GM12878 (cell line): ENCODE data around the gene SCNN1A. TPM values are rescaled to one million over a fixed set of nuclear protein-coding genes. Genes with fewer than 3 reads are reported as not detected.

ENCODE experiments used
- ATAC-seq: fragments of 200-7000 bp; cut with Tn5 transposase; 3 replicates; pipeline ENCODE4 v1.9.1; 2020; ENCODE audit warnings: mild to moderate bottlenecking, moderate library complexity
- BruUV-seq: library from RNA; stranded (reverse); fragments of 400-500 nt; replicated peaks from 2 replicates; lab custom pipeline; 2021; lab: Mats Ljungman, UMichigan
- CTCF ChIA-PET: fragments of 300-600 bp; sonication (Branson Sonifier 250); formaldehyde crosslinking; extraction: SDS; loops from one replicate; lab custom pipeline; 2021; ENCODE audit warnings: inconsistent platforms; lab: Yijun Ruan, JAX
- POLR2A ChIA-PET: fragments of 350-600 bp; formaldehyde crosslinking; extraction: SDS; loops from one replicate; lab custom pipeline; 2021; ENCODE audit warnings: inconsistent platforms; lab: Charles Lee
- RAD21 ChIA-PET: fragments of 300-600 bp; sonication (Branson Sonifier 250); formaldehyde crosslinking; loops from one replicate; lab custom pipeline; 2023; ENCODE audit warnings: antibody characterized with exemption; ENCODE audit not compliant: unreplicated experiment; lab: Charles Lee
- SMC1A ChIA-PET: fragments of 300-600 bp; sonication (Branson Sonifier 250); formaldehyde crosslinking; loops from one replicate; lab custom pipeline; 2023; ENCODE audit not compliant: unreplicated experiment, uncharacterized antibody; lab: Charles Lee
- DNase-seq: peaks from one replicate; pipeline ENCODE4 v3.0.0-alpha.2; 2011; ENCODE audit warnings: low read depth, low spot score
- FAIRE-seq: peaks from 3 replicates; lab custom pipeline; 2011; peaks lifted over from hg19 to GRCh38; lab: Jason Lieb, UNC
- H2AFZ ChIP-seq: 2 replicates; pipeline ENCODE4 v1.6.0; 2011; ENCODE audit warnings: low read depth, low read length, control low read depth; ENCODE audit not compliant: control insufficient read depth
- H3K27ac ChIP-seq: 2 replicates; pipeline ENCODE4 v1.5.1; 2011; ENCODE audit warnings: control low read depth; ENCODE audit not compliant: control insufficient read depth, insufficient read depth
- H3K27me3 ChIP-seq, 2 experiments: replicated peaks in 1 of 2; 2 replicates each; pipeline versions ENCODE4 v1.6.0 to v1.6.1; 2011; ENCODE audit warnings: low read length in 1 of 2; ENCODE audit not compliant: control insufficient read depth in 2 of 2, insufficient read depth in 2 of 2
- H3K36me3 ChIP-seq, 2 experiments: 2 replicates each; pipeline ENCODE4 v1.5.1; 2011; ENCODE audit warnings: low read length in 1 of 2; ENCODE audit not compliant: control insufficient read depth in 2 of 2, insufficient read depth in 2 of 2
- H3K4me1 ChIP-seq: 2 replicates; pipeline ENCODE4 v1.6.1; 2011; ENCODE audit warnings: mild to moderate bottlenecking, low read length, moderate library complexity, mixed read lengths; ENCODE audit not compliant: control insufficient read depth, insufficient read depth
- H3K4me2 ChIP-seq: 2 replicates; pipeline ENCODE4 v1.6.0; 2011; ENCODE audit warnings: control low read depth; ENCODE audit not compliant: control insufficient read depth, insufficient read depth
- H3K4me3 ChIP-seq: fragments of 200-600 bp; sonication (generic); 2 replicates; pipeline ENCODE4 v1.5.1; 2016
- H3K79me2 ChIP-seq: 2 replicates; pipeline ENCODE4 v1.6.0; 2011; ENCODE audit warnings: low read length; ENCODE audit not compliant: control insufficient read depth, insufficient read depth
- H3K9ac ChIP-seq: 2 replicates; pipeline ENCODE4 v1.8.0; 2011; ENCODE audit warnings: low read length, control low read depth, mixed read lengths; ENCODE audit not compliant: control insufficient read depth, insufficient read depth
- H3K9me3 ChIP-seq: replicated peaks from 3 replicates; pipeline ENCODE4 v1.5.1; 2011; ENCODE audit warnings: mild to moderate bottlenecking, low read length; ENCODE audit not compliant: control insufficient read depth, insufficient read depth
- H4K20me1 ChIP-seq: 2 replicates; pipeline ENCODE4 v1.6.0; 2011; ENCODE audit not compliant: control insufficient read depth, insufficient read depth
- BCL11A ChIP-seq: IDR thresholded peaks from 2 replicates; pipeline ENCODE4 v1.6.1; 2011; ENCODE audit warnings: low read depth, low read length
- EED ChIP-seq: sonication (generic); IDR thresholded peaks from 2 replicates; pipeline ENCODE4 v1.6.1; 2016; ENCODE audit warnings: antibody characterized with exemption, low read depth
- EP300 ChIP-seq, 2 experiments: fragments of 150-350 bp in 1 of 2; IDR thresholded peaks; 2 replicates each; pipeline ENCODE4 v1.6.1; 2011 to 2012; ENCODE audit warnings: low read depth in 2 of 2, low read length in 2 of 2, borderline replicate concordance in 1 of 2, improper control_type of control experiment in 1 of 2, inconsistent platforms in 1 of 2; ENCODE audit not compliant: control insufficient read depth in 1 of 2
- HDAC6 ChIP-seq: fragments of 200-600 bp; sonication (generic); IDR thresholded peaks from one replicate; pipeline ENCODE4 v1.8.0; 2017; ENCODE audit warnings: antibody characterized with exemption; ENCODE audit not compliant: unreplicated experiment
- MYC ChIP-seq: IDR thresholded peaks from 2 replicates; pipeline ENCODE4 v1.6.1; 2011; ENCODE audit warnings: mild to moderate bottlenecking, low read length, moderate library complexity, inconsistent platforms; ENCODE audit not compliant: insufficient read depth, insufficient replicate concordance, insufficient read length, severe bottlenecking
- NFXL1 ChIP-seq: fragments of 450-650 bp; IDR thresholded peaks from 2 replicates; pipeline ENCODE4 v1.6.1; 2017; ENCODE audit warnings: antibody characterized with exemption, mild to moderate bottlenecking, borderline replicate concordance
- POLR2AphosphoS2 ChIP-seq: IDR thresholded peaks from 2 replicates; pipeline ENCODE4 v1.6.1; 2011; ENCODE audit warnings: low read depth, mild to moderate bottlenecking, low read length, improper control_type of control experiment, moderate library complexity
- POLR2AphosphoS5 ChIP-seq: IDR thresholded peaks from 2 replicates; pipeline ENCODE4 v1.6.1; 2011; ENCODE audit warnings: mild to moderate bottlenecking, low read length, inconsistent platforms
- SP1 ChIP-seq: IDR thresholded peaks from one replicate; pipeline ENCODE4 v1.6.1; 2011; ENCODE audit warnings: low read depth, low read length
- SPI1 ChIP-seq: IDR thresholded peaks from 2 replicates; pipeline ENCODE4 v1.6.1; 2011; ENCODE audit warnings: low read depth, mild to moderate bottlenecking, low read length, moderate library complexity, borderline replicate concordance; ENCODE audit not compliant: insufficient read depth
- TCF7 ChIP-seq: IDR thresholded peaks from 2 replicates; pipeline ENCODE4 v1.6.1; 2014; ENCODE audit warnings: antibody characterized with exemption, borderline replicate concordance
- WGBS: methylation state at CpG from one replicate; pipeline ENCODE4 v1.1.6; 2016; ENCODE audit warnings: low lambda C conversion rate; ENCODE audit not compliant: insufficient replicate concordance, insufficient coverage; ENCODE audit errors: missing lambda C conversion rate; 5-methylcytosine and 5-hydroxymethylcytosine counted together
- in situ Hi-C: fragments of 300-500 bp; cut with MboI; formaldehyde crosslinking; loops from 9 replicates; pipeline ENCODE4 v1.14.3; 2018; ENCODE audit warnings: mixed read lengths
- intact Hi-C: fragments of 100-400 bp; cut with micrococcal nuclease; formaldehyde crosslinking; loops from one replicate; pipeline ENCODE4 v1.14.2; 2022; ENCODE audit not compliant: unreplicated experiment
- polyA plus RNA-seq, 11 experiments: library from polyadenylated mRNA; depleted of rRNA in 4 of 11; unstranded in 6 of 11; stranded (reverse) in 5 of 11; fragments of >200 nt; fragmentation: Nextera tagmentation in 4 of 11; fragmentation: Illumina TruSeq in 1 of 11; extraction: Ambion mirVana in 4 of 11; extraction: Trizol in 1 of 11; gene quantifications; 1 replicate in 1 of 11; 2 replicates in 10 of 11; pipeline versions ENCODE4 v1.2.1 to v1.2.3, GENCODE V29; 2011 to 2016; ENCODE audit warnings: inconsistent platforms in 2 of 11, missing spikeins in 2 of 11, low read depth in 1 of 11
- total RNA-seq, 4 experiments: library from RNA; depleted of rRNA in 3 of 4; stranded (reverse); fragments of >200 nt in 3 of 4; fragmentation: Illumina TruSeq in 1 of 4; extraction: Trizol in 1 of 4; gene quantifications; 2 replicates each; pipeline versions ENCODE4 v1.2.1 to v1.2.3, GENCODE V29; 2013 to 2021
- TF ChIP-seq, protein P1 (sequence below): fragments of 450-650 bp; IDR thresholded peaks from 2 replicates; pipeline ENCODE4 v1.6.1; 2017; ENCODE audit warnings: mild to moderate bottlenecking
- TF ChIP-seq, protein P2 (sequence below): fragments of 450-650 bp; IDR thresholded peaks from 2 replicates; pipeline ENCODE4 v1.6.1; 2016; ENCODE audit warnings: mild to moderate bottlenecking
- TF ChIP-seq, protein P3 (sequence below): fragments of 450-650 bp; IDR thresholded peaks from 2 replicates; pipeline ENCODE4 v1.6.1; 2016; ENCODE audit warnings: mild to moderate bottlenecking
- TF ChIP-seq, protein P4 (sequence below): IDR thresholded peaks from 2 replicates; pipeline ENCODE4 v1.6.1; 2012; ENCODE audit warnings: low read length, inconsistent platforms

The SCNN1A gene
- total and polyA plus RNA-seq, 10 of the 15 experiments (the other 5 are each of a cell fraction or from before 2014, with no cell fraction given) = 0.14 to 0.69 TPM; not detected in 8

DNA sequence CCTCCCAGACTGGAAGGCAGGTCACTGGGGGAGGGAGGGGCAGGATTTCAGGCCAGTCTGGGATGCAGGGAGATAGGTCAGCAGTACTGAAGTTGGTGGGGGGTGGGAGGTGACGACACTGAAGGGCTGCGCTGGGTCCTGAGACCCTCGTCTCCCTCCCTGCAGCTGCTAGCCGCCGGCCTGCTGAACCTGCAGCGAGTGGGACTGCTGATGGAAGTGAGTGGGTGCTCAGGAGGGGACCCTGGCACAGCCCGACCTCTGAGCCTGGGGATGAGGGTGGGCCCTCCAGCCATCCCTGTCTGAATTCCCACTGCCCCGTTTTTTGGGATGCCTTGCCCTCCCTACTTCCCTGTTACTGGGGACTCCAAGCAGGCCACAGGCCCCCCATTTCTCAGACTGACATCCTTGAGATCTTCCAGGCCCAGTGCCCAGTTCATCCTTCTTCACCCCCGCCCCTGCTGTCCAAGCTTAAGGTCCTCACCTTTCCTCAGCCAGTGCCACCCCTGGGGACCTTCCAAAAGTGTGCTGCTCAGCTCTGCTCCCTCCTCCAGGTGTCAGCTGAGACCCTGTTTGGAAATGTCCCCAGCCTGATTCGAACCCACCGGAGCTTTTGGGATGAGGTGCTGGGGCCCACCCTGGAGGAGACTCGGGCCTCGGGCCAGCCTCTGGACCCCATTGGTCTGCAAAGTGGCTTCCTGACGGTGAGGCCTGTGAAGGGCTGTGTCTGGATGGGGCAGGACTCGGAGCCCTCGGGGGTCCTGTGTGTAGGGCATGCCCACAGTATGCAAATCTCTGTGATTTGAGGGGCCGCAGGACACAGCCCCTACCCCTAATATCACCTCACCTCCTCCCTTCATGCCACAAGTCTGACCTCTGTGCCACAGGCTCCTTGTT is 59.4 kb downstream of the SCNN1A start:
- ChIA-PET SMC1A (interaction anchor here (1.3 kb wide), 1 partner anchor 19 kb away, joined by 3 read pairs; no protein-coding TSS in a partner anchor), CTCF (interaction anchor here (0.9 to 1.3 kb wide), 2 partner anchors 10 to 17 kb away, joined by 3 to 4 read pairs; no protein-coding TSS in a partner anchor), RAD21 (interaction anchor here (1.0 to 1.4 kb wide), 2 partner anchors 20 to 30 kb away, joined by 3 to 4 read pairs; no protein-coding TSS in a partner anchor), POLR2A (interaction anchor here (0.8 to 0.9 kb wide), 3 partner anchors 9 to 177 kb away, joined by 3 read pairs; partner anchors contain the start of gene MRPL51)
- no peak for ATAC-seq
- no peak overlapping the region for H3K4me3 ChIP-seq
- no peaks in the 10 kb centered on the region for H3K27me3 ChIP-seq
- no TSS peak for BruUV-seq
- no peaks in the 10 kb centered on the region for H4K20me1 ChIP-seq
- no peak for FAIRE-seq
- no peak overlapping the region for H3K27ac ChIP-seq
- no peak overlapping the region for H3K4me2 ChIP-seq
- intact Hi-C loops = no loop called here
- in situ Hi-C loops = no loop called here
- no peak for DNase-seq
- H3K9me3 ChIP-seq = no peaks in the 10 kb centered on the region
- H3K36me3 ChIP-seq = no peaks in the 10 kb centered on the region
- H3K9ac ChIP-seq = no peak overlapping the region
- no peaks in the 10 kb centered on the region for H3K79me2 ChIP-seq
- peaks cover 32% of the 10 kb centered on the region for H3K4me1 ChIP-seq
- 54% methylated on average over 17 of the region's 17 CpGs for WGBS
- no peak overlapping the region for H2AFZ ChIP-seq
- TF ChIP-seq, protein P1, sequence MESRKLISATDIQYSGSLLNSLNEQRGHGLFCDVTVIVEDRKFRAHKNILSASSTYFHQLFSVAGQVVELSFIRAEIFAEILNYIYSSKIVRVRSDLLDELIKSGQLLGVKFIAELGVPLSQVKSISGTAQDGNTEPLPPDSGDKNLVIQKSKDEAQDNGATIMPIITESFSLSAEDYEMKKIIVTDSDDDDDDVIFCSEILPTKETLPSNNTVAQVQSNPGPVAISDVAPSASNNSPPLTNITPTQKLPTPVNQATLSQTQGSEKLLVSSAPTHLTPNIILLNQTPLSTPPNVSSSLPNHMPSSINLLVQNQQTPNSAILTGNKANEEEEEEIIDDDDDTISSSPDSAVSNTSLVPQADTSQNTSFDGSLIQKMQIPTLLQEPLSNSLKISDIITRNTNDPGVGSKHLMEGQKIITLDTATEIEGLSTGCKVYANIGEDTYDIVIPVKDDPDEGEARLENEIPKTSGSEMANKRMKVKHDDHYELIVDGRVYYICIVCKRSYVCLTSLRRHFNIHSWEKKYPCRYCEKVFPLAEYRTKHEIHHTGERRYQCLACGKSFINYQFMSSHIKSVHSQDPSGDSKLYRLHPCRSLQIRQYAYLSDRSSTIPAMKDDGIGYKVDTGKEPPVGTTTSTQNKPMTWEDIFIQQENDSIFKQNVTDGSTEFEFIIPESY = no peak
- TF ChIP-seq SPI1 (no peak), POLR2AphosphoS2 (no peak), SP1 (no peak), TCF7 (no peak), EP300 (IDR thresholded peaks at IDR 0.05; ENCODE audit: borderline replicate concordance in 1 of 2, control insufficient read depth in 1 of 2, low read depth in 2 of 2, low read length in 2 of 2) (no peak), POLR2AphosphoS5 (no peak), HDAC6 (no peak), EED (no peak), NFXL1 (no peak), BCL11A (no peak), MYC (no peak)
- TF ChIP-seq, protein P2, sequence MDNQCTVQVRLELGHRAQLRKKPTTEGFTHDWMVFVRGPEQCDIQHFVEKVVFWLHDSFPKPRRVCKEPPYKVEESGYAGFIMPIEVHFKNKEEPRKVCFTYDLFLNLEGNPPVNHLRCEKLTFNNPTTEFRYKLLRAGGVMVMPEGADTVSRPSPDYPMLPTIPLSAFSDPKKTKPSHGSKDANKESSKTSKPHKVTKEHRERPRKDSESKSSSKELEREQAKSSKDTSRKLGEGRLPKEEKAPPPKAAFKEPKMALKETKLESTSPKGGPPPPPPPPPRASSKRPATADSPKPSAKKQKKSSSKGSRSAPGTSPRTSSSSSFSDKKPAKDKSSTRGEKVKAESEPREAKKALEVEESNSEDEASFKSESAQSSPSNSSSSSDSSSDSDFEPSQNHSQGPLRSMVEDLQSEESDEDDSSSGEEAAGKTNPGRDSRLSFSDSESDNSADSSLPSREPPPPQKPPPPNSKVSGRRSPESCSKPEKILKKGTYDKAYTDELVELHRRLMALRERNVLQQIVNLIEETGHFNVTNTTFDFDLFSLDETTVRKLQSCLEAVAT = no peak
- TF ChIP-seq, protein P3, sequence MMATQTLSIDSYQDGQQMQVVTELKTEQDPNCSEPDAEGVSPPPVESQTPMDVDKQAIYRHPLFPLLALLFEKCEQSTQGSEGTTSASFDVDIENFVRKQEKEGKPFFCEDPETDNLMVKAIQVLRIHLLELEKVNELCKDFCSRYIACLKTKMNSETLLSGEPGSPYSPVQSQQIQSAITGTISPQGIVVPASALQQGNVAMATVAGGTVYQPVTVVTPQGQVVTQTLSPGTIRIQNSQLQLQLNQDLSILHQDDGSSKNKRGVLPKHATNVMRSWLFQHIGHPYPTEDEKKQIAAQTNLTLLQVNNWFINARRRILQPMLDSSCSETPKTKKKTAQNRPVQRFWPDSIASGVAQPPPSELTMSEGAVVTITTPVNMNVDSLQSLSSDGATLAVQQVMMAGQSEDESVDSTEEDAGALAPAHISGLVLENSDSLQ = no peak
- TF ChIP-seq, protein P4, sequence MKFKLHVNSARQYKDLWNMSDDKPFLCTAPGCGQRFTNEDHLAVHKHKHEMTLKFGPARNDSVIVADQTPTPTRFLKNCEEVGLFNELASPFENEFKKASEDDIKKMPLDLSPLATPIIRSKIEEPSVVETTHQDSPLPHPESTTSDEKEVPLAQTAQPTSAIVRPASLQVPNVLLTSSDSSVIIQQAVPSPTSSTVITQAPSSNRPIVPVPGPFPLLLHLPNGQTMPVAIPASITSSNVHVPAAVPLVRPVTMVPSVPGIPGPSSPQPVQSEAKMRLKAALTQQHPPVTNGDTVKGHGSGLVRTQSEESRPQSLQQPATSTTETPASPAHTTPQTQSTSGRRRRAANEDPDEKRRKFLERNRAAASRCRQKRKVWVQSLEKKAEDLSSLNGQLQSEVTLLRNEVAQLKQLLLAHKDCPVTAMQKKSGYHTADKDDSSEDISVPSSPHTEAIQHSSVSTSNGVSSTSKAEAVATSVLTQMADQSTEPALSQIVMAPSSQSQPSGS = no peak
